Measurements from ENCODE around the gene EYS.

Gene EYS

GRCh38 chr6:64955435-64955848 lies 751.6 kb downstream of the EYS start:
- no peak for DNase-seq (ENCODE audit: low spot score)

GRCh38 chr6:64949257-64949656 lies 757.8 kb downstream of the EYS start:
- DNase-seq (ENCODE audit: low spot score) = no peak

- DNase-seq (ENCODE audit: low spot score) = no peak
Measured at GRCh38 chr6:64948261-64948660, 758.8 kb downstream of the EYS start.

GRCh38 chr6:64945450-64945849 lies 761.6 kb downstream of the EYS start:
- no peak for DNase-seq (ENCODE audit: low spot score)

GRCh38 chr6:64932486-64932885 lies 774.5 kb downstream of the EYS start:
- DNase-seq (ENCODE audit: low spot score) = no peak

- no peak for DNase-seq (ENCODE audit: low spot score)
Measured at GRCh38 chr6:64930681-64931080, 776.3 kb downstream of the EYS start.

- no peak for DNase-seq (ENCODE audit: low spot score)
Measured at GRCh38 chr6:64926051-64926450, 781.0 kb downstream of the EYS start.

GRCh38 chr6:64920257-64920656 lies 786.8 kb downstream of the EYS start:
- no peak for DNase-seq (ENCODE audit: low spot score)

GRCh38 chr6:64914124-64914523 lies 792.9 kb downstream of the EYS start:
- no peak for DNase-seq (ENCODE audit: low spot score)

GRCh38 chr6:64912966-64913365 lies 794.1 kb downstream of the EYS start:
- no peak for DNase-seq (ENCODE audit: low spot score)

- no peak for DNase-seq (ENCODE audit: low spot score)
Measured at GRCh38 chr6:64908104-64908503, 798.9 kb downstream of the EYS start.

- no peak for DNase-seq (ENCODE audit: low spot score)
Measured at GRCh38 chr6:64904616-64905015, 802.4 kb downstream of the EYS start.

GRCh38 chr6:64902596-64902995 lies 804.4 kb downstream of the EYS start:
- DNase-seq (ENCODE audit: low spot score) = no peak

GRCh38 chr6:64896939-64897338 lies 810.1 kb downstream of the EYS start:
- DNase-seq (ENCODE audit: low spot score) = no peak

- no peak for DNase-seq (ENCODE audit: low spot score)
Measured at GRCh38 chr6:64895945-64896344, 811.1 kb downstream of the EYS start.

GRCh38 chr6:64890609-64891008 lies 816.4 kb downstream of the EYS start:
- DNase-seq (ENCODE audit: low spot score) = no peak

GRCh38 chr6:64889144-64889543 lies 817.9 kb downstream of the EYS start:
- no peak for DNase-seq (ENCODE audit: low spot score)

- DNase-seq (ENCODE audit: low spot score) = no peak
Measured at GRCh38 chr6:64874776-64875175, 832.2 kb downstream of the EYS start.

GRCh38 chr6:64872633-64873032 lies 834.4 kb downstream of the EYS start:
- no peak for DNase-seq (ENCODE audit: low spot score)

- no peak for DNase-seq (ENCODE audit: low spot score)
Measured at GRCh38 chr6:64861039-64861651, 845.9 kb downstream of the EYS start.

GRCh38 chr6:64860203-64860602 lies 846.8 kb downstream of the EYS start:
- DNase-seq (ENCODE audit: low spot score) = no peak

- no peak for DNase-seq (ENCODE audit: low spot score)
Measured at GRCh38 chr6:64850121-64850520, 856.9 kb downstream of the EYS start.

GRCh38 chr6:64848467-64848866 lies 858.6 kb downstream of the EYS start:
- DNase-seq (ENCODE audit: low spot score) = no peak

GRCh38 chr6:64847396-64847795 lies 859.6 kb downstream of the EYS start:
- no peak for DNase-seq (ENCODE audit: low spot score)

GRCh38 chr6:64838726-64839125 lies 868.3 kb downstream of the EYS start:
- no peak for DNase-seq (ENCODE audit: low spot score)

Measured in putamen (tissue), 1 donor.